HUES48 (cell line): ENCODE data around the gene CRAMP1.
"Not testable (repeated sequence)": the region's sequence is repeated elsewhere in the genome, so short reads cannot be mapped to it uniquely, and the experiment has no call there.

ENCODE experiments used
- H3K27ac ChIP-seq: one replicate; pipeline ENCODE4 v1.7.0; 2013; ENCODE audit warnings: low read depth, low read length, inconsistent platforms
- H3K27me3 ChIP-seq: 2 replicates; pipeline ENCODE4 v1.6.1; 2013; ENCODE audit warnings: mild to moderate bottlenecking, low read length; ENCODE audit not compliant: control insufficient read depth, insufficient read depth
- H3K36me3 ChIP-seq: 2 replicates; pipeline ENCODE4 v1.6.1; 2013; ENCODE audit warnings: low read length; ENCODE audit not compliant: control insufficient read depth, insufficient read depth
- H3K4me1 ChIP-seq: 2 replicates; pipeline ENCODE4 v1.6.1; 2013; ENCODE audit warnings: mild to moderate bottlenecking, low read length; ENCODE audit not compliant: control insufficient read depth, insufficient read depth
- H3K4me3 ChIP-seq: 2 replicates; pipeline ENCODE4 v1.5.1; 2013; ENCODE audit warnings: mild to moderate bottlenecking, low read depth, low read length
- H3K9ac ChIP-seq: 2 replicates; pipeline ENCODE4 v1.6.1; 2013; ENCODE audit warnings: mild to moderate bottlenecking, low read depth, low read length, moderate library complexity
- H3K9me3 ChIP-seq: 2 replicates; pipeline ENCODE4 v1.6.1; 2013; ENCODE audit warnings: low read length; ENCODE audit not compliant: control insufficient read depth, insufficient read depth

Gene CRAMP1

GRCh38 chr16:1579214-1579613 lies 32.9 kb upstream of the CRAMP1 start:
- Histone ChIP-seq H3K36me3 (peaks cover 33% of the 10 kb centered on the region), H3K4me3 (no peak overlapping the region), H3K27ac (no peak overlapping the region), H3K9me3 (no peaks in the 10 kb centered on the region), H3K9ac (no peak overlapping the region), H3K27me3 (no peaks in the 10 kb centered on the region), H3K4me1 (no peaks in the 10 kb centered on the region)

GRCh38 chr16:1580256-1580655 lies 31.9 kb upstream of the CRAMP1 start:
- H3K27ac ChIP-seq: no peak overlapping the region
- no peak overlapping the region for H3K4me3 ChIP-seq
- peaks cover 43% of the 10 kb centered on the region for H3K36me3 ChIP-seq
- no peaks in the 10 kb centered on the region for H3K9me3 ChIP-seq
- H3K9ac ChIP-seq: no peak overlapping the region
- no peaks in the 10 kb centered on the region for H3K4me1 ChIP-seq
- no peaks in the 10 kb centered on the region for H3K27me3 ChIP-seq

GRCh38 chr16:1580956-1581355 lies 31.2 kb upstream of the CRAMP1 start:
- no peak overlapping the region for H3K9ac ChIP-seq
- no peak overlapping the region for H3K27ac ChIP-seq
- no peak overlapping the region for H3K4me3 ChIP-seq
- H3K27me3 ChIP-seq: no peaks in the 10 kb centered on the region
- H3K9me3 ChIP-seq: no peaks in the 10 kb centered on the region
- no peaks in the 10 kb centered on the region for H3K4me1 ChIP-seq
- peaks cover 44% of the 10 kb centered on the region for H3K36me3 ChIP-seq

GRCh38 chr16:1581804-1582203 lies 30.4 kb upstream of the CRAMP1 start:
- H3K36me3 ChIP-seq: peaks cover 49% of the 10 kb centered on the region
- H3K4me3 ChIP-seq: no peak overlapping the region
- no peaks in the 10 kb centered on the region for H3K9me3 ChIP-seq
- H3K9ac ChIP-seq: no peak overlapping the region
- no peaks in the 10 kb centered on the region for H3K4me1 ChIP-seq
- H3K27ac ChIP-seq: no peak overlapping the region
- no peaks in the 10 kb centered on the region for H3K27me3 ChIP-seq

- Histone ChIP-seq H3K4me1 (no peaks in the 10 kb centered on the region), H3K9me3 (no peaks in the 10 kb centered on the region), H3K9ac (no peak overlapping the region), H3K4me3 (no peak overlapping the region), H3K27me3 (no peaks in the 10 kb centered on the region), H3K36me3 (peaks cover 57% of the 10 kb centered on the region), H3K27ac (no peak overlapping the region)
Observed at GRCh38 chr16:1583180-1583579, 29.0 kb upstream of the CRAMP1 start.

- Histone ChIP-seq H3K4me1 (no peaks in the 10 kb centered on the region), H3K27ac (no peak overlapping the region), H3K9ac (no peak overlapping the region; the same call in 1 of the 2 replicates), H3K27me3 (no peaks in the 10 kb centered on the region), H3K4me3 (no peak overlapping the region), H3K9me3 (no peaks in the 10 kb centered on the region), H3K36me3 (peaks cover 46% of the 10 kb centered on the region)
Observed at GRCh38 chr16:1584926-1585484, 27.2 kb upstream of the CRAMP1 start.

GRCh38 chr16:1590366-1590765 lies 21.8 kb upstream of the CRAMP1 start:
- Histone ChIP-seq H3K27me3 (no peaks in the 10 kb centered on the region), H3K9me3 (no peaks in the 10 kb centered on the region), H3K27ac (no peak overlapping the region), H3K9ac (no peak overlapping the region), H3K4me1 (no peaks in the 10 kb centered on the region), H3K36me3 (peaks cover 13% of the 10 kb centered on the region), H3K4me3 (no peak overlapping the region)

- H3K27me3 ChIP-seq: no peaks in the 10 kb centered on the region
- no peak overlapping the region for H3K4me3 ChIP-seq
- no peak overlapping the region for H3K27ac ChIP-seq
- no peaks in the 10 kb centered on the region for H3K9me3 ChIP-seq
- H3K36me3 ChIP-seq: peaks cover 13% of the 10 kb centered on the region
- no peaks in the 10 kb centered on the region for H3K4me1 ChIP-seq
- H3K9ac ChIP-seq: no peak overlapping the region
Observed at GRCh38 chr16:1590930-1591705, 21.0 kb upstream of the CRAMP1 start.

GRCh38 chr16:1592446-1592845 lies 19.7 kb upstream of the CRAMP1 start:
- H3K9me3 ChIP-seq: no peaks in the 10 kb centered on the region

GRCh38 chr16:1595511-1595910 lies 16.6 kb upstream of the CRAMP1 start:
- not testable (repeated sequence) for H3K4me1 ChIP-seq, H3K27ac ChIP-seq, H3K9me3 ChIP-seq, H3K27me3 ChIP-seq, H3K9ac ChIP-seq, H3K4me3 ChIP-seq, H3K36me3 ChIP-seq

More at GRCh38 chr16:1592446-1592845, 19.7 kb upstream of the CRAMP1 start:
- no peaks in the 10 kb centered on the region for H3K4me1 ChIP-seq
- H3K27me3 ChIP-seq: no peaks in the 10 kb centered on the region
- peaks cover 3% of the 10 kb centered on the region; the same call in 1 of the 2 replicates for H3K36me3 ChIP-seq
- H3K27ac ChIP-seq: no peak overlapping the region
- no peak overlapping the region for H3K4me3 ChIP-seq
- H3K9ac ChIP-seq: no peak overlapping the region

GRCh38 chr16:1596516-1596915 lies 15.6 kb upstream of the CRAMP1 start:
- Histone ChIP-seq H3K4me3 (no peak overlapping the region), H3K27me3 (no peaks in the 10 kb centered on the region), H3K4me1 (no peaks in the 10 kb centered on the region), H3K9ac (no peak overlapping the region), H3K36me3 (peaks cover 2% of the 10 kb centered on the region; the same call in 1 of the 2 replicates), H3K27ac (no peak overlapping the region), H3K9me3 (peaks cover 3% of the 10 kb centered on the region; the same call in 1 of the 2 replicates)
